GM19035 (cell line): ENCODE data around the gene RPS4Y1.
A peak's percentile ranks its signal among the peaks of the same experiment; 100 is the strongest.

ENCODE experiments used
- ATAC-seq: cut with Tn5 transposase; IDR thresholded peaks from one replicate; pipeline ENCODE4 v1.9.1; 2021; ENCODE audit not compliant: unreplicated experiment

The RPS4Y1 gene

DNA sequence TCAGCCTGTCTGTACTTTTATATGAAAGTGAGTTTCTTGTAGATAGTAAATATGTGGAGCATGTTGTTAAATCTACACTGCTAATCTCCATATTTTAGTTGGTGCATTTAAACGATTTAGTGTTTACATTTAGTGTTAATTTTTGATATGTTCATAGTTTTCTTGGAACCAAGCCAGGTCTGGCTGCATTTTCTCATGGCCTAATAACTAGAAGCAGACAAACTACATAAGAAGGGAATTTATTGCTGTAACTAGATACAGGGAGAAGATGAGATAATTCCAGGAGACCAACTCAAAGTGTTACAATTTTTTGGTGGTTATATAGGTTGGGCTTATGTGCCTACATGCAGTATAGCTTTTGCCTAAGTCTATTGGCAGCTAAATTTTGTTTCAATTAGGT, 32.8 kb downstream of the RPS4Y1 start:
- ATAC-seq, result no peak

DNA sequence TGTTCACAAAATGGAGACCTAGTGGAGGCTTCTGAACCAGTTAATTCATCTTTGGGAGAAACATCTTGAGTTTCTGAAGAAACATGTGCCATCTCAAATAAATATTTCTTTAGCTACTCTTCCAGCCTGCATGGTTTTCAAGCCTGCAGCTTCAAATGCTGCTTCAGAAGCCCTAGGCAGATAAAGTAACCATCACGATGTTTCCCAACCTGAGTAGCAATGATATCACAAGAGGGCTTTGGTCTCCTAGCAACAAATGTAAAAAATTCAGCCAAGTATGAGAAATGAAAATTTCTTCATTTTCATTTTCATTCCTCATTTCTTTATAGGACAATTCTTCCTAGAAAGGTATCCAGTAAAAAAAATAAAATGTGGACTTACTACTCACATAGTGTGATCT, 42.2 kb downstream of the RPS4Y1 start:
- no peak for ATAC-seq

DNA sequence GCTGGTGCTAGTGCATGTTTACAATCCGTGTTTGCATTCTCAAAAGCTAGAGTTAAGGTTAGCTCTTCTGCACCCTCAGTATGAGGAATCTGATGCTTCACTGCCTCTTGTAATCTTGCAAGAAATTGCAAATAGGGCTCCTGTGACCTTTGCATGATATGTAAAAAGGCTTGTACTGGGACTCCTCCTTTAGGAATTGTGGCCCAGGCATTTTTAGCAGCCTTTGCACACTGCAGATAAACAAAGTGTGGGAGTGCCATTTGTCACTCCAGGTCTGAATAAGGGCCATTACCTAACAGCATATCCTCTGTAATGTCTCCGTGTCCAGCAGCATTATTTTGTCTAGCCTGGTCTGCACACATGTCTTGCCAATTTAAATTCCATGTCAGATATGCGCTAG, 44.5 kb downstream of the RPS4Y1 start:
- ATAC-seq, result no peak

DNA sequence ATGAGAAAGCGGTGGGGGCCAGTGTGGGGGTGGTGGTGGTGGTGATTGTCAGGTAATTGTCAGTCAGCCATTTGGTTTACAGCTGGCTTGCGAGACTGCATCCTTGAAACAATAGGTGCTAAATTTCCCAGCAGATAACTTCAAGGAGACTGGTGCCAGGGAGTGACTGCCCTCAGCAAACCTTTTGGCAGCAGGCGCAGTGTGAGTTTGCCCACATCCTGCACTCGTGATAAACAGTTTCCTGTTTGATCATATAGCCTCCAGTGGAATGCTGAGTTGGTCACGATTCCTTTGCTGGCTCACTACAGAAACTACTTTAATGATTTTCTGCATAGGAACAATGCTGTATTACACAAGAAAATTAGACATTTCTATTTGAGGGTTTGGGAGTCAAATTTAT, 46.0 kb downstream of the RPS4Y1 start:
- ATAC-seq, result no peak

DNA sequence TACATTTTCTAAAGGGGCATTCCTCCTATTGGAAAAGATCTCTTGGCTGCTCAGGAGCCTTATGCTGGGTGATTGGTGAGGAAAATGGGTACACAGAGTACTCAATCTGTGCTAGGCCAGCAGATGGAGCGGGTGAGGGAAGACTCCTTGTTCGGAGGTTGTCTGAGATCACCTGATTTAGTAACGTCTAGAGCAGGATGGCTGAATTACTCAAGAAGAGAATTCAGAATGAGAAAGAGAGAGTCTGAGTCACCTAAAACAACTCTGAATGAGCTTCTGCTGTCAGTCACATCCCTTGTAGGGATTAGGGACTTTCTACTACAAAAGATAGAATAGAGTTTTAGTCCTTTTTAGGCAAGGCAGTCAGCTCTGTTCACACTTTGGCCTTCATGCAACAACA, 46.6 kb downstream of the RPS4Y1 start:
- ATAC-seq, result peak; percentile 86

DNA sequence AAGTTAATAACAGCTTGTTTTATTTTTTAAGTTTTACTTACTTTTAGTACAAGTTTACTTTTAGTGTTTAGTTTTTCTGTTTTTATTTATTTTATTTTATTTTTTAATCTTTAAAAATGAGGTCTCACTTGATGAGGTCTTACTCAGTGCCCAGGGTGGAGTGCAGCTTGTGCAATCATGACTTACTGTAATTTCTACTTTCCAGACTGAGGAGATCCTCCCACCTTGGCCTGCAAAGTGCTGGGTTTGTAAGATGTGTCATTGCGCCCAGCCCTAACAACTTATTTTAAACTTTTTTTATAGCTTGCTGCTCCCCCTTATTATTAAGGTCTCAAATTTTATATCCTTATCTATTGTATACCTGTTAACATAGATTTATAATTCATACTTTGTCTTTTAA, 52.1 kb downstream of the RPS4Y1 start:
- ATAC-seq, result no peak

DNA sequence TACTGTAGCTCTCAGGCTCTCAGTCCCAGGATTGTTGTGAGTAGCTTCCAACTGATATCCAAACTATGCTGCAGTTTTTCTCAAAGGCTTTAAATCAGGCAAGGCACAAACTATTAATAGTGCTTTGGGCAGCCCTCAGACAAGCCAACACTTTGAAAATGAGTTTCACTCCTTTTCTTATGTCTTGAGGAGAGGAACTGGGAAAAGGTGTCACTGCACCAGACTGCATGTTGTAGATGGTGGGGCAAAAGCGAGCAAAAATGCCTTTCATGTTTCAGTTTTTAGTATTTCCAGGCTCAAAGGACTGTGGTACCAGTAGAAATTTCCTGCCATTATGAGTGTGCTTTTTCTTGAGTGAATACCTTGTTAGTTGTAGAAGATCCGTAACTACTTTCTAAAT, 54.6 kb downstream of the RPS4Y1 start:
- ATAC-seq, result no peak

DNA sequence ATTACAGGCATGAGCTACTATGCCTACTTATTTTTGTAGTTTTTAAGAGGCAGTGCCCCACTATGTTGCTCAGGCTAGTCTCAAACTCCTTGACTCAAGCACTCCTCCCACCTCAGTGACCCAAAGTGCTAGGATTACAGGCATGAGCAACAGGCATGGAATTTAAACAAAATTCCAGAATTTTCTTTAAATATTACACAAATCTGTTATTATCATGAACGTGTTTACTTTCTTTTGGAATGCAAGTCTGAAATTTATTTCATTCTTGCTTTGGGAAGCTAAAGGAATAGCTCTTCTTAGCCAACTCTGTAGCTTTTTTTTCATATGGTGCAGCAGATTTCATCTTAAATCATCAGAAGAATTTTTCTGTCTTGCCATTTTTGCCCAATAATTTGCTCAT, 66.0 kb downstream of the RPS4Y1 start:
- ATAC-seq, result no peak

DNA sequence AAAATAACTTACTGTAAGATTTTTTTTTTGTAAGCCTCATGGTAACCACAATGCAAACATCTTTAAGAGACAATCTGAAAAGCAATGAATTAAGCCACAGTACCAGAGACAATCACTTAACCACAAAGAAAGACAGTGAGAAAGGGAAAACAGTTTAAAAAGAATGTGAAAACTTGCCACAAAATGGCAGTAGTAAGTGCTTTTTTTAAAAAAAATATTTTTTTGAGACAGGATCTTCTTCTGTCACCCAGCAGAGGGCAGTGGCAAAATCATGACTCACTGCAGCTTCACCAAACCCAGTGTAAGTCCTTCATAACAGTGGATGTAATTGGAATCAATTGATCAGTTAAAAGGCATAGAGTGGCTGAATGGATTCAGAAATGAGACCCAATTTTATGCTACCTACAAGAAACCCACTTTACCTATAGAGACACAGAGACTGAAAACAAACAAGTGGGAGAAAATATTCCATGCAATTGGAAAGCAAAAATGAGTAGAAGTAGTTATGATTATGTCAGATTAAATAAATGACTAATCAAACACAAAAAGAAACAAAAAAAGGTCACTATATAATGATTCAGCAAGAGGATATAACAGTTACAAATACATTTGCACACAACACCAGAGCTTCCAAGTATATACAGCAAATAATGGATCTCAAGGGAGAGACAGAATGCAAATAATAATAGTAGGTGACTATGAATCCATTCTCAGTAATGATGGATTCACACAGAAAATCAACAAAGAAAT, 71.8 kb downstream of the RPS4Y1 start:
- no peak for ATAC-seq
